ENCODE measurements around the gene SORL1.

DNA sequence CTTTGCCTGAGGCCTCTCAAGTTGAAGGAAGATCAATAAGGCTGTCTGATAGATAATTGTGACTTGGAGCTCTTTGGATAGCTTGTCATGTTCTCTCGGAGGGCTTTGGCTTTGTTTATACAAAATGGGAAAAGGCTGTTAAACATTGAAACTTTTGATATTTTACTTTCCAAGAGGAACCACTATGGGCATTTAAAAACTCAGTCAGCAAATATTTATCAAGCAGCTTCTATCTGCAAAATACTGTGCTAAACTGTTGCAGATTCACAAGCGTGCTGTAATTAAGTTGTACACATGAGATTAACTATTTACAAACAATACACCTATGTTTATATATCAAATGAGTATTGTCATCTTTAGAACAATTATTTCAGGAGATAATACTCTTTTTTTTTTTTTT is 34.5 kb upstream of the SORL1 start:
- TF ChIP-seq, protein P1, sequence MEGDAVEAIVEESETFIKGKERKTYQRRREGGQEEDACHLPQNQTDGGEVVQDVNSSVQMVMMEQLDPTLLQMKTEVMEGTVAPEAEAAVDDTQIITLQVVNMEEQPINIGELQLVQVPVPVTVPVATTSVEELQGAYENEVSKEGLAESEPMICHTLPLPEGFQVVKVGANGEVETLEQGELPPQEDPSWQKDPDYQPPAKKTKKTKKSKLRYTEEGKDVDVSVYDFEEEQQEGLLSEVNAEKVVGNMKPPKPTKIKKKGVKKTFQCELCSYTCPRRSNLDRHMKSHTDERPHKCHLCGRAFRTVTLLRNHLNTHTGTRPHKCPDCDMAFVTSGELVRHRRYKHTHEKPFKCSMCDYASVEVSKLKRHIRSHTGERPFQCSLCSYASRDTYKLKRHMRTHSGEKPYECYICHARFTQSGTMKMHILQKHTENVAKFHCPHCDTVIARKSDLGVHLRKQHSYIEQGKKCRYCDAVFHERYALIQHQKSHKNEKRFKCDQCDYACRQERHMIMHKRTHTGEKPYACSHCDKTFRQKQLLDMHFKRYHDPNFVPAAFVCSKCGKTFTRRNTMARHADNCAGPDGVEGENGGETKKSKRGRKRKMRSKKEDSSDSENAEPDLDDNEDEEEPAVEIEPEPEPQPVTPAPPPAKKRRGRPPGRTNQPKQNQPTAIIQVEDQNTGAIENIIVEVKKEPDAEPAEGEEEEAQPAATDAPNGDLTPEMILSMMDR (IDR thresholded peaks at IDR 0.05): no peak
- no peak for TF ChIP-seq EZH2 (IDR thresholded peaks at IDR 0.05)
